ENCODE results near the gene CDSN. TPM values are rescaled to one million over a fixed set of nuclear protein-coding genes. Genes with fewer than 3 reads are reported as not detected.

Gene CDSN
- total RNA-seq, 1 donor from 2014 or later, result not detected

DNA sequence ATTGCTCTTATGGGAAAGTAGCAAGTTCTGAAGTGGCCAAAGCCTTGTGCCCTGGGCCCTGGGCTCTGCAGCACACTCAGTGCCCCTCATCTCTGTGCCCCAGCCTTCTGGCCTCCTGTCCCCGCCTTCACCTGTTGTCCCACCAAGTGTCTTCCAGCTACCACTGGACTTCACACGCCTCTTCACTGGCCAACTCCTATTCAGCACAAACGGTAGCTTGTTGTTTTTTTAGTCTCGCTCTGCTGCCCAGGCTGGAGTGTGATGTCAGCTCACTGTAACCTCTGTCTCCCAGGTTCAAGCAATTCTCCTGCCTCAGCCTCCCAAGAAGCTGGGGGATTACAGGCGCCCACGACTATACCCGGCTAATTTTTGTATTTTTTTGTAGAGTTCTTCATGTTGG, 32.5 kb upstream of the CDSN start:
- intact Hi-C loops (cut with DNase I), result no loop called here
- no peak for DNase-seq (ENCODE audit: low spot score)
- no peak for ATAC-seq

GRCh38 chr6:31149827-31150447, 29.7 kb upstream of the CDSN start:
- DNase-seq (ENCODE audit: low spot score), result no peak
- intact Hi-C loops (cut with DNase I), result no loop called here
- no peak for ATAC-seq

GRCh38 chr6:31145386-31145785, 25.1 kb upstream of the CDSN start:
- intact Hi-C loops (cut with DNase I), result no loop called here
- ATAC-seq, result no peak
- no peak for DNase-seq (ENCODE audit: low spot score)

GRCh38 chr6:31144970-31145340, 24.7 kb upstream of the CDSN start:
- ATAC-seq (no peak), DNase-seq (ENCODE audit: low spot score) (no peak)
- intact Hi-C loops (cut with DNase I), result no loop called here

DNA sequence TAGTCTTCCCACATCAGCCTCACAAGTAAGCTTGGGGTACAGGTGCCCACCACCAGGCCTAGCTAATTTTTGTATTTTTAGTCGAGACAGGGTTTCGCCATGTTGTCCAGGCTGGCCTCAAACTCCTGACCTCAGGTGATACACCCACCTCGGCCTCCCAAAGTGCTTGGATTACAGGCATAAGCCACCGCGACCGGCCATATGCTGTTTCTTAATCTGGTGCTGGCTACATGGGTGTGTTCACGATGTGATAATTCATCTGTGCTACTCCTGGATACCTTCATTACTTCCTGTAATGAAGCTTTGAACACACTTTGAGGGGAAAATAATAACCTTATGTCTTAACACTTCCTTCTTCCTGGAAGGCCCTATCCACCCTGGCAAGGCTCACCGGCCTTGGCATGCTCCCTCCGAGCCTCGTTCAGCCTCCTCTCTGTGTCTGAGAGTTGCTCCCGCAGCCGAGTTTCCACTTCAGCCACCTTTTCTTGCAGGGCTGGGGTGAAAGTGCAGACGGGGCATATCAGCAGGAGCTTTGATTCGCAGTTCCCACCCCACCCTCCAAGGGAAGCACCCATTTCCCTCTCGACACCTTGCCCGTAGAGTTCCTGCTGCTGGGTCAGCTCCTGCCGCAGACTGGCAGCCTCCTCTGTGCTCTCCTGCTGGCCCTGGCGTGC, 24.2 kb upstream of the CDSN start:
- no peak for DNase-seq (ENCODE audit: low spot score)
- no peak for ATAC-seq
- intact Hi-C loops (cut with DNase I), result no loop called here

DNA sequence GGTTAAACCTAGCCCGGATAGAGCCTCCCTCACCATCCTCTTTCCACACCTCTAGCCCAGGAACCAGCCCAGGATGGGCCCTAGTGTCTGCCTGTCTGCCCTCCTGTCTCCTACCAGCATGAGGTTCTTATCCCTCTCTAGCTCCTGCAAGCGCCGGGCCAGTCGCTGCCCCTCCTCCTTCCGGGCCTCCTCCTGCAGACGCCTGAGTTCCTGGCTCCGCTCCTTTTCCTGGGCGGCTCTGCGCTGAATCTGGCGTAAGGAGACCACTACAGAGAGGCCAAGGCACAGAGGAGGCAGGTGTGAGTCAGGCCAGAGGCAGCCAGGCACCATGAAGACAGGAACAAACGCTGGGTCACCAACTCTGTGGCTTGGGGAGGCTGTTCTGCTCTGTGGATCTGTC, 22.9 kb upstream of the CDSN start:
- intact Hi-C loops (cut with DNase I), result no loop called here
- DNase-seq (ENCODE audit: low spot score) (peak; percentile 78), ATAC-seq (peak; percentile 88)

- intact Hi-C loops (cut with DNase I), result no loop called here
- DNase-seq (ENCODE audit: low spot score), result no peak
- ATAC-seq, result peak; percentile 76
Observed at GRCh38 chr6:31142361-31142761, 22.1 kb upstream of the CDSN start.

- ATAC-seq (no peak), DNase-seq (ENCODE audit: low spot score) (no peak)
- intact Hi-C loops (cut with DNase I), result no loop called here
Observed at GRCh38 chr6:31140643-31141042, 20.4 kb upstream of the CDSN start.

DNA sequence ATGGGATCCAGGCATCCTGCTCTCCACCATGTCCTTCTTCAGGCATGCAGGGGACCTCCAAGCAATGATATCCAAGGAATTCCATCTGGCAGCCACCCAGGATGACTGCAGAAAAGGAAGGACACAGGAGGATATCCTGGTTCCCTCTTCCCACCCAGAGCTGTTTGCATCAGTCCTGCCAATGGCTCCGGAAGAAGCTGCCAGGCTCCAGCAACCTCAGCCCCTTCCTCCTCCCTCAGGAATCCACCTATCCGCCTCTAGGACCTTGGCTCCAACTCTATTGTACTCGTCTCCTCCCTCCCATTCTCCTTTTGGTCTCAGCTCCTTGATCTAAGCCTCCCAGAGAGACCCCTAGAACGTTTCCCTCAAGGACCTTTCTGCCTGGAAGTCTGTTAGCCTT, 19.4 kb upstream of the CDSN start:
- no peak for DNase-seq (ENCODE audit: low spot score)
- intact Hi-C loops (cut with DNase I), result loop anchor here (5.0 to 10.0 kb wide), 2 partner anchors 55 to 228 kb away; no protein-coding TSS in a partner anchor
- no peak for ATAC-seq

DNA sequence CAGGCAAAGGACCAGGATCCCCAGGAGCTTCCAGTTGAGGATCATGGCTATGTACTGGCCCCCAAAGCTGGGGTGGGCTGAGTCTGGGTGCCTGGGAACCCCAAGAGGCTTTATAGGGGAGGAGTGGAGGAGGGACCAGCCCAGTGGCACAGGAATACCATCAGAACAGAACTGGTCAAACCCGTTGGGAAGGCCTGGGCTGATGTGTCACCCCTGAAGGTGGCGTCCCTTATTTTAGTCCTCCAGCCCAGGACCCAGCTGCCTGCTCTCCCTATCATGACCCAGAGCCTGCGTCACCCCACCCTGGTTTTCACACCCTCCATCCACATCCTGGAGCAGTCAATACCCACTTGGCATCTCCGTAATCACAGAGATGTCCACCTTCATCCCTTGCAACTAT, 18.7 kb upstream of the CDSN start, which contains the start of gene PSORS1C2:
Gene PSORS1C2 (minus strand): TSS at position 85 of the 400 bp plus-strand sequence. CDS start 40 bp downstream, at position 45.
- DNase-seq (ENCODE audit: low spot score), result no peak
- no peak for ATAC-seq
- intact Hi-C loops (cut with DNase I), result loop anchor here (5.0 to 10.0 kb wide), 2 partner anchors 56 to 228 kb away; no protein-coding TSS in a partner anchor

- intact Hi-C loops (cut with DNase I), result loop anchor here (5.0 to 10.0 kb wide), 2 partner anchors 59 to 232 kb away; no protein-coding TSS in a partner anchor
- no peak for DNase-seq (ENCODE audit: low spot score)
- no peak for ATAC-seq
Observed at GRCh38 chr6:31135710-31136109, 15.5 kb upstream of the CDSN start.

GRCh38 chr6:31132806-31133205, 12.6 kb upstream of the CDSN start:
- intact Hi-C loops (cut with DNase I), result loop anchor here (10.0 kb wide), 1 partner anchor 62 kb away; no protein-coding TSS in a partner anchor
- no peak for DNase-seq (ENCODE audit: low spot score)
- no peak for ATAC-seq

GRCh38 chr6:31131595-31131994, 11.3 kb upstream of the CDSN start:
- intact Hi-C loops (cut with DNase I), result loop anchor here (10.0 kb wide), 1 partner anchor 63 kb away; no protein-coding TSS in a partner anchor
- no peak for DNase-seq (ENCODE audit: low spot score)
- no peak for ATAC-seq

- no peak for DNase-seq (ENCODE audit: low spot score)
- intact Hi-C loops (cut with DNase I), result loop anchor here (10.0 kb wide), 1 partner anchor 64 kb away; no protein-coding TSS in a partner anchor
- ATAC-seq, result no peak
Observed at GRCh38 chr6:31130751-31131150, 10.5 kb upstream of the CDSN start.

DNA sequence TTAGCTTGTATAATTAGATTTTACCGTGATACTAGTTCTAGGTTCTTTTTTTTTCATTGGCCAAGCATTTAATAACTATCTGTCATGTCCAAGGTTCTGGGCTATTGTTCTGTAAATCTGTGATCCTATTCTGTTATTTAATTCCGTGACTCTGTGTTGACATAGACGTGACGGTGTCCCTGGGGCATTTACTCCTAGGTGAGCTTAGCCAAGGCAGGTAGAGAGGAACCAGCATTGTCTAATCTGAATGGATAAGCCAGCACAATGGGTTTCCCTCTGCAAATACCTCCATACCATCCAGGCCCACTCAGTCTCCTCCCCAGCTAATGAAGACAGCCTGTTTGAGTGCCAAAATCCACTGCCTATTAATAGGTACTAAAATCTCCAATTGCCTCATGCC, 8.9 kb upstream of the CDSN start:
- intact Hi-C loops (cut with DNase I), result no loop called here
- DNase-seq (ENCODE audit: low spot score) (no peak), ATAC-seq (no peak)

GRCh38 chr6:31128093-31128676, 7.9 kb upstream of the CDSN start:
- no peak for ATAC-seq
- DNase-seq (ENCODE audit: low spot score), result peak; percentile 77

GRCh38 chr6:31126396-31127175, 6.3 kb upstream of the CDSN start:
- no peak for ATAC-seq
- no peak for DNase-seq (ENCODE audit: low spot score)
- intact Hi-C loops (cut with DNase I), result no loop called here

More at GRCh38 chr6:31128093-31128676, 7.9 kb upstream of the CDSN start:
- intact Hi-C loops (cut with DNase I), result no loop called here

DNA sequence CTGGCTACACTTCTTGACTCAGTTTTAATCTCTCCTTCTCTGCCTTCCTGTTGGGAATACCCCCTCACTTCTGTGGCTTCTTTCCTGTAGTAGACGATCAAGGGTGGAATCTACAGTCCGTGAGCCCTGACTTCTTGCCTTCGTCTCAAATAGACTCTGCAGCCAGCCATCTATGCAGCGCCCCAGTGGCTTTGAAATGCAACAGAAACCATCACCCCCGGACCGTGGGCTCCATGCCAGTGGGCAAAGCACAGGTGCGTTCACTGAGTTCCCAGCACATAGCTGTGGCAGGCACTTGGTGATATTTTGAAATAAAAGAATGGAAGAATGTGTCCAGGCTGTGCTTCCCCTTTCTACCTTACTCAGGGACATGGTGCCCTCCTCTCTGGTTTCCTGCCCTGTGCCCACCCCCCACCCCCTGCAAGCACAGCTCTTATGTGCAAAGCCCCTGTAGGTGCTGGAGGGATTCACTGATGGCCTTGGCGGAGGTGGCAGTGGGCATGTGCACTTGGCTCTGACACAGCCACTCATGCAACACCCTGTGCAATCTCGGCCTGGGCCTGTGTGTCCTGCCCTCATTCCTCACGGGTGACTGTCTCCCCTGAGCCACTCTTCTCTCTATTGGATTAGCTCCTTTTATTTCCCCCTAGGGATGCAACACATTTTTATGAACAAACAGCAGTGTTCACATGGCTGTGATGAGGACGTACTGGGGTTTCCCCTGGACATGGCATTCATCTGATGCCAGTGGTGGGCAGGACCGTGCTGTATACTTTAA, 5.5 kb upstream of the CDSN start:
- intact Hi-C loops (cut with DNase I), result no loop called here
- ATAC-seq, result no peak

GRCh38 chr6:31125162-31125561, 4.9 kb upstream of the CDSN start:
- no peak for DNase-seq (ENCODE audit: low spot score)
- intact Hi-C loops (cut with DNase I), result no loop called here
- no peak for ATAC-seq

More for the DNA sequence above, 5.5 kb upstream of the CDSN start:
- DNase-seq (ENCODE audit: low spot score), result no peak
